ENCODE results near the gene UFM1. TPM values are rescaled to one million over a fixed set of nuclear protein-coding genes. Genes with fewer than 3 reads are reported as not detected.
"Not testable (repeated sequence)": the region's sequence is repeated elsewhere in the genome, so short reads cannot be mapped to it uniquely, and the experiment has no call there.

UFM1 gene
- total and polyA plus RNA-seq, 9 of the 15 experiments (the other 6 are each of a cell fraction or from before 2014, with no cell fraction given), result 26.3 to 58.5 (median 36.1) TPM

DNA sequence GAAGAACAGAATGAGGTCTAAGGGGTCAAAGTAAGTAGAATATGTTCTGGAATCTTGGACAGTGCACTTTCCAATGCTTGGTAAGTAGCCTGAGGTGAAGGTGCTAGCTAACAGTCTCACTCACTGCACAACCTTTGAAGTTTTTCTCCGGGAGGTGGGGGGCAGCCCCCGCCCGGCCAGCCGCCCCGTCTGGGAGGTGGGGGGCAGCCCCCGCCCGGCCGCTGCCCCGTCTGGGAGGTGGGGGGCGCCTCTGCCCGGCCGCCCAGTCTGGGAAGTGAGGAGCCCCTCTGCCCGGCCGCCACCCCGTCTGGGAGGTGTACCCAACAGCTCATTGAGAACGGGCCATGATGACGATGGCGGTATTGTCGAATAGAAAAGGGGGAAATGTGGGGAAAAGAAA is 14.1 kb downstream of the UFM1 start:
- H4K20me1 ChIP-seq (replicated peaks; ENCODE audit: control insufficient read depth, insufficient read depth, low read length); H3K4me1 ChIP-seq (replicated peaks in 1 of 2; ENCODE audit: control insufficient read depth in 2 of 2, insufficient read depth in 2 of 2, low read length in 2 of 2); intact Hi-C loops (cut with micrococcal nuclease); H3K4me3 ChIP-seq; H3K27ac ChIP-seq (ENCODE audit: extremely low read depth, low read depth, low read length); POLR2A ChIA-PET; H2AFZ ChIP-seq (ENCODE audit: low read depth, low read length); CTCF ChIA-PET (ENCODE audit: low intra/inter-chr PET ratio); H3K9ac ChIP-seq (ENCODE audit: insufficient read depth in 1 of 2, low read depth in 2 of 2, low read length in 2 of 2); FAIRE-seq; DNase-seq (ENCODE audit: extremely low read depth in 1 of 4, low spot score in 3 of 4); H3K9me1 ChIP-seq (ENCODE audit: control insufficient read depth, insufficient read depth, low read length); in situ Hi-C loops (cut with MboI); H3K4me2 ChIP-seq (ENCODE audit: insufficient read depth, low read length); H3K27me3 ChIP-seq (ENCODE audit: control insufficient read depth in 2 of 2, insufficient read depth in 2 of 2, low read length in 2 of 2); H3K9me3 ChIP-seq (replicated peaks; ENCODE audit: control insufficient read depth, insufficient read depth, low read depth, low read length); H3K79me2 ChIP-seq (ENCODE audit: control insufficient read depth, insufficient read depth, low read length); BruUV-seq (replicated peaks): not testable (repeated sequence)
- ATAC-seq, result peak; percentile 85
- H3K36me3 ChIP-seq (ENCODE audit: control insufficient read depth, insufficient read depth, low read length), result peaks cover 26% of the 10 kb centered on the region; the same call in 2 of the 3 replicates
- 0 out of 2 replicates have a peak, but pooled peaks have one; percentile 12 for TF ChIP-seq POLR2G (IDR thresholded peaks at IDR 0.05; ENCODE audit: low read depth, low read length)
- WGBS (ENCODE audit: insufficient coverage, low coverage, missing lambda C conversion rate), result 29% methylated on average over 5 of the region's 19 CpGs

DNA sequence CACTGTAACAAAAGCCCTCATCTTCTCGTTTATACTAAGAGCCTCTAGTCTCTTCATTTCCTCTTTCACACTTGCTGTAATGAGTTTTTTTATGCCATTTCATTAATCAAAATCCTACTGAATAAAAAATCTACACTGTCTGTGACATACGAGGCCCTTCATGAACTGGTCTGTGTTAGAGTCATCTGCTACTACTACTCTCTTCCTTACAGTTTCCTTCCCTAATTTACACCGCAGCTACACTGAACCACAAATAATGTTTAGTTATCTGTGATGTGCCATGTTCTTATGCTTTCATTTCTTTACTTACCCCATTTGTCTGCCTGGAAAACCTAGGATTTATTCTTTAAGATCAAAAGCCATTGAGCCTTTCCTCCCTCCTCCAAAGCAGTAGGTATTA is 16.0 kb downstream of the UFM1 start:
- Histone ChIP-seq H3K27me3 (ENCODE audit: control insufficient read depth in 2 of 2, insufficient read depth in 2 of 2, low read length in 2 of 2) (no peaks in the 10 kb centered on the region), H3K36me3 (ENCODE audit: control insufficient read depth, insufficient read depth, low read length) (peaks cover 16% of the 10 kb centered on the region; the same call in 2 of the 3 replicates), H4K20me1 (replicated peaks; ENCODE audit: control insufficient read depth, insufficient read depth, low read length) (no peaks in the 10 kb centered on the region), H3K4me2 (ENCODE audit: insufficient read depth, low read length) (no peak overlapping the region), H2AFZ (ENCODE audit: low read depth, low read length) (no peak overlapping the region), H3K9me1 (ENCODE audit: control insufficient read depth, insufficient read depth, low read length) (no peaks in the 10 kb centered on the region), H3K79me2 (ENCODE audit: control insufficient read depth, insufficient read depth, low read length) (no peaks in the 10 kb centered on the region), H3K9me3 (replicated peaks; ENCODE audit: control insufficient read depth, insufficient read depth, low read depth, low read length) (no peaks in the 10 kb centered on the region), H3K4me1 (replicated peaks in 1 of 2; ENCODE audit: control insufficient read depth in 2 of 2, insufficient read depth in 2 of 2, low read length in 2 of 2) (no peaks in the 10 kb centered on the region), H3K27ac (ENCODE audit: extremely low read depth, low read depth, low read length) (no peak overlapping the region), H3K4me3 (no peak overlapping the region), H3K9ac (ENCODE audit: insufficient read depth in 1 of 2, low read depth in 2 of 2, low read length in 2 of 2) (no peak overlapping the region)
- in situ Hi-C loops (cut with MboI) (no loop called here), intact Hi-C loops (cut with micrococcal nuclease) (no loop called here)
- no peak for TF ChIP-seq SNAPC5 (CRISPR knock-in tag; IDR thresholded peaks at IDR 0.05)
- no peak for ATAC-seq
- no peak for DNase-seq (ENCODE audit: extremely low read depth in 1 of 4, low spot score in 3 of 4)
- 40% methylated on average over 3 of the region's 3 CpGs for WGBS (ENCODE audit: insufficient coverage, low coverage, missing lambda C conversion rate)
- no TSS peak for BruUV-seq (replicated peaks)
- ChIA-PET POLR2A (no interaction called here), CTCF (ENCODE audit: low intra/inter-chr PET ratio) (no interaction called here)
- no peak for FAIRE-seq
